HG02678 (cell line): Measurements from ENCODE around the gene ATP9A.
"Not testable (repeated sequence)": the region's sequence is repeated elsewhere in the genome, so short reads cannot be mapped to it uniquely, and the experiment has no call there.

Experiments used
- ATAC-seq: cut with Tn5 transposase; IDR thresholded peaks from one replicate; pipeline ENCODE4 v1.9.1; 2021; ENCODE audit warnings: mild to moderate bottlenecking, moderate library complexity; ENCODE audit not compliant: unreplicated experiment

The ATP9A gene

GRCh38 chr20:51697096-51697826 is 70.9 kb downstream of the ATP9A start:
- ATAC-seq, result no peak

GRCh38 chr20:51696304-51697071 is 71.7 kb downstream of the ATP9A start:
- no peak for ATAC-seq

GRCh38 chr20:51695574-51696303 is 72.5 kb downstream of the ATP9A start:
- no peak for ATAC-seq

GRCh38 chr20:51692806-51693400 is 75.3 kb downstream of the ATP9A start:
- no peak for ATAC-seq

GRCh38 chr20:51691703-51692102 is 76.5 kb downstream of the ATP9A start:
- ATAC-seq, result no peak

- ATAC-seq, result no peak
Measured at GRCh38 chr20:51688600-51689244, 79.5 kb downstream of the ATP9A start.

- no peak for ATAC-seq
Measured at GRCh38 chr20:51687630-51688029, 80.6 kb downstream of the ATP9A start.

- ATAC-seq, result no peak
Measured at GRCh38 chr20:51687108-51687507, 81.1 kb downstream of the ATP9A start.

GRCh38 chr20:51685494-51685893 is 82.7 kb downstream of the ATP9A start:
- not testable (repeated sequence) for ATAC-seq

GRCh38 chr20:51680067-51680749 is 88.0 kb downstream of the ATP9A start:
- ATAC-seq, result no peak

- no peak for ATAC-seq
Measured at GRCh38 chr20:51679254-51679921, 88.8 kb downstream of the ATP9A start.

GRCh38 chr20:51678026-51678697 is 90.0 kb downstream of the ATP9A start:
- ATAC-seq, result no peak

GRCh38 chr20:51668947-51669346 is 99.2 kb downstream of the ATP9A start:
- no peak for ATAC-seq

GRCh38 chr20:51668515-51668914 is 99.7 kb downstream of the ATP9A start:
- ATAC-seq, result no peak

- no peak for ATAC-seq
Measured at GRCh38 chr20:51667491-51667890, 100.7 kb downstream of the ATP9A start.

- ATAC-seq, result no peak
Measured at GRCh38 chr20:51667002-51667408, 101.2 kb downstream of the ATP9A start.

- ATAC-seq, result no peak
Measured at GRCh38 chr20:51666126-51666525, 102.1 kb downstream of the ATP9A start.

- ATAC-seq, result no peak
Measured at GRCh38 chr20:51665543-51666118, 102.6 kb downstream of the ATP9A start.
